Fibroblast of mammary gland (primary cell): ENCODE data around the gene KTN1.

Experiments
- DNase-seq: peaks from one replicate; pipeline ENCODE4 v3.0.0-alpha.2; 2010; ENCODE audit warnings: low read depth
- H3K4me3 ChIP-seq: 2 replicates; pipeline ENCODE4 v1.5.1; 2011; ENCODE audit warnings: low read depth, mild to moderate bottlenecking, low read length, moderate library complexity; ENCODE audit not compliant: control insufficient read depth
- CTCF ChIP-seq: conservative IDR thresholded peaks from 2 replicates; pipeline ENCODE4 v1.5.1; 2011; ENCODE audit warnings: low read depth, low read length, inconsistent platforms; ENCODE audit not compliant: control insufficient read depth, insufficient read depth

Gene KTN1

GRCh38 chr14:55572578-55572977 lies 7.4 kb upstream of the KTN1 start:
- DNase-seq, result no peak
- TF ChIP-seq CTCF, result no peak
- H3K4me3 ChIP-seq, result no peak overlapping the region

GRCh38 chr14:55574988-55575387 lies 5.0 kb upstream of the KTN1 start:
- TF ChIP-seq CTCF, result no peak
- no peak for DNase-seq
- no peak overlapping the region for H3K4me3 ChIP-seq

GRCh38 chr14:55577229-55577628 lies 2.8 kb upstream of the KTN1 start:
- H3K4me3 ChIP-seq, result no peak overlapping the region
- DNase-seq, result no peak
- TF ChIP-seq CTCF, result no peak

- no peak for TF ChIP-seq CTCF
- peak overlapping the region; percentile 87 for H3K4me3 ChIP-seq
- DNase-seq, result peak; percentile 26
These were observed 1.5 kb upstream of the KTN1 start for GRCh38 chr14:55578511-55578910.

- peak; percentile 50 for DNase-seq
- no peak for TF ChIP-seq CTCF
- peak overlapping the region; percentile 81 for H3K4me3 ChIP-seq
These were observed 699 bp downstream of the KTN1 start for GRCh38 chr14:55580470-55581341.

- DNase-seq, result no peak
- TF ChIP-seq CTCF, result no peak
These were observed 1.4 kb downstream of the KTN1 start for GRCh38 chr14:55581342-55581771.

More at GRCh38 chr14:55581342-55581771, 1.4 kb downstream of the KTN1 start:
- peak overlapping the region; percentile 81 for H3K4me3 ChIP-seq
